Measurements from ENCODE around the gene ZNF511.

ZNF511 gene

DNA sequence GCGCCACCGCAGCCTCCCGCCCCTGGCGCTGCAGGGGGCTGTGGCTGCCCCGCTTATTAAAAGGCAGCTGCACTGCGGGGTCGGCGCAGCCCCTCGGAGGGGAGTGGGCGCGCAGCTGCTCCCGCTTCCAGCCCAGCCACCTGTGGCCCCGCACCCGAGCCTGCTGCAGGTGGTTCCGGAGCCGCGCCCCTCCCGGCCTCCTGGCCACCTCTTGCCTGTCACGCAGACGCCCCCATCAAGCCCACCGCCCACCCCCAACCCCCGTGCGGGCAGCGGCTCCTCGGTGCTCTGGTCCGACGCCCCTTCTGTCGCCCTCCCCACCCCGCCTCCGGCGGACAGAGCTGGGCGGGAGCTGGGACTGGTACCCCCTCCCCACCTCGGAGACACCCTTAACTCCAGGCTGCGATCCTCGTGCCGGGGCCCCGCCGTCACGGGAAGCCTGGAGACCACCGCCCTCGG is 27.4 kb downstream of the ZNF511 start:
- TF ChIP-seq, protein P1, sequence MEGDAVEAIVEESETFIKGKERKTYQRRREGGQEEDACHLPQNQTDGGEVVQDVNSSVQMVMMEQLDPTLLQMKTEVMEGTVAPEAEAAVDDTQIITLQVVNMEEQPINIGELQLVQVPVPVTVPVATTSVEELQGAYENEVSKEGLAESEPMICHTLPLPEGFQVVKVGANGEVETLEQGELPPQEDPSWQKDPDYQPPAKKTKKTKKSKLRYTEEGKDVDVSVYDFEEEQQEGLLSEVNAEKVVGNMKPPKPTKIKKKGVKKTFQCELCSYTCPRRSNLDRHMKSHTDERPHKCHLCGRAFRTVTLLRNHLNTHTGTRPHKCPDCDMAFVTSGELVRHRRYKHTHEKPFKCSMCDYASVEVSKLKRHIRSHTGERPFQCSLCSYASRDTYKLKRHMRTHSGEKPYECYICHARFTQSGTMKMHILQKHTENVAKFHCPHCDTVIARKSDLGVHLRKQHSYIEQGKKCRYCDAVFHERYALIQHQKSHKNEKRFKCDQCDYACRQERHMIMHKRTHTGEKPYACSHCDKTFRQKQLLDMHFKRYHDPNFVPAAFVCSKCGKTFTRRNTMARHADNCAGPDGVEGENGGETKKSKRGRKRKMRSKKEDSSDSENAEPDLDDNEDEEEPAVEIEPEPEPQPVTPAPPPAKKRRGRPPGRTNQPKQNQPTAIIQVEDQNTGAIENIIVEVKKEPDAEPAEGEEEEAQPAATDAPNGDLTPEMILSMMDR (IDR thresholded peaks at IDR 0.05; ENCODE audit: low read depth, low read length, missing control alignments): no peak
- H3K4me3 ChIP-seq (ENCODE audit: low read depth, low read length): no peak overlapping the region; the same call in 1 of the 2 replicates
- DNase-seq (ENCODE audit: low read depth): no peak

- H3K4me3 ChIP-seq (ENCODE audit: low read depth, low read length): no peak within 1 kb of the TSS; the same call in 1 of the 2 replicates
- TF ChIP-seq, protein P1 (IDR thresholded peaks at IDR 0.05; ENCODE audit: low read depth, low read length, missing control alignments): no peak
- DNase-seq (ENCODE audit: low read depth): no peak
Measured at GRCh38 chr10:133336577-133337369, 28.1 kb downstream of the ZNF511 start, which contains the start of gene CALY. TSS of gene CALY (minus strand) at chr10:133336896. CDS start at chr10:133328989, 7,907 bp downstream.

GRCh38 chr10:133337370-133337725 is 28.6 kb downstream of the ZNF511 start:
- no peak overlapping the region for H3K4me3 ChIP-seq (ENCODE audit: low read depth, low read length)
- TF ChIP-seq, protein P1 (IDR thresholded peaks at IDR 0.05; ENCODE audit: low read depth, low read length, missing control alignments): no peak
- DNase-seq (ENCODE audit: low read depth): no peak

DNA sequence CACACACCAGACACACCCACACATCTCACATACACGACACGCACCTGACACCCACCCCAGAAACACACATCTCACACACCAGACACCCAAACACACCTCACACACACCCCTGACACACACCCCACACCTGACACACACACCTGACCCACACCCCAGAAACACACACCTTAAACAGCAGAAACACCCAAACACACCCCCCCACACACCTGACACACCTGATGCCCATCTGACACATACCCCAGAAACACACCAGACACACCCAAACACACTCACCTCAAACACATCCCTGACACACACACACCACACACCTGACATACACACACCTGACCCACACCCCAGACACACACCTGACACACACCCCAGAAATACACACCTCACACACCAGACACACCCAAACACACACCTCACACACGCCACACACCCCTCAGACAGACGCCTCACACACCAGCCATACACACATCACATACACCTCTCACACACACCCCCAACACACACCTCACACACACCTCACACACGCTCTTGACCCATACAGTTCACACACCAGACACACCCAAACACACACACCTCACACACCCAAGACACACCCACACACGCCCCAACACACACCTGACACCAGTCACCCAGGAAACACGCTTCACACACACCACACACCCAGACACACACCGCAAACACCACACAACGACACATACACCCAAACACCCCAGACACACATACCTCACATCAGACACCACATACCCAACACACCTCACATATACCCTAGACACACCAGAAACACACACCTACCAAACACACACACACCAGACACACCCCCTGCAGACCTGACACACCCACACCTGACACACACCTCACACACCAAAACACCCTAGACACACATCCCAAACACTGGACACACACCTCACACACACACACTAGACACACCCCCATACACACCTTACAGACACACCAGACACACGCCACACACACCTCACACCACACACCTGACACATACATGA is 29.7 kb downstream of the ZNF511 start:
- TF ChIP-seq, protein P1 (IDR thresholded peaks at IDR 0.05; ENCODE audit: low read depth, low read length, missing control alignments): no peak
- no peak for DNase-seq (ENCODE audit: low read depth)
- H3K4me3 ChIP-seq (ENCODE audit: low read depth, low read length): no peak overlapping the region

- TF ChIP-seq, protein P1 (IDR thresholded peaks at IDR 0.05; ENCODE audit: low read depth, low read length, missing control alignments): no peak
- H3K4me3 ChIP-seq (ENCODE audit: low read depth, low read length): no peak overlapping the region
- DNase-seq (ENCODE audit: low read depth): no peak
Measured at GRCh38 chr10:133339708-133340380, 31.1 kb downstream of the ZNF511 start.

GRCh38 chr10:133341983-133342382 is 33.3 kb downstream of the ZNF511 start:
- DNase-seq (ENCODE audit: low read depth): no peak
- TF ChIP-seq, protein P1 (IDR thresholded peaks at IDR 0.05; ENCODE audit: low read depth, low read length, missing control alignments): no peak
- no peak overlapping the region for H3K4me3 ChIP-seq (ENCODE audit: low read depth, low read length)
